ENCODE data around the gene MRPS10.

The MRPS10 gene

GRCh38 chr6:42163981-42164380 is 53.7 kb downstream of the MRPS10 start:
- TF ChIP-seq CTCF (IDR thresholded peaks at IDR 0.05; ENCODE audit: low read depth, low read length) = no peak
- no peak overlapping the region for H3K4me3 ChIP-seq (ENCODE audit: low read depth, low read length)

- TF ChIP-seq CTCF (IDR thresholded peaks at IDR 0.05; ENCODE audit: low read depth, low read length) = no peak
- H3K4me3 ChIP-seq (ENCODE audit: low read depth, low read length) = no peak overlapping the region
Measured at GRCh38 chr6:42162812-42163211, 54.8 kb downstream of the MRPS10 start.

- no peak for TF ChIP-seq CTCF (IDR thresholded peaks at IDR 0.05; ENCODE audit: low read depth, low read length)
- H3K4me3 ChIP-seq (ENCODE audit: low read depth, low read length) = no peak overlapping the region
Measured at GRCh38 chr6:42162384-42162783, 55.3 kb downstream of the MRPS10 start.

GRCh38 chr6:42159431-42160024 is 58.1 kb downstream of the MRPS10 start:
- no peak for TF ChIP-seq CTCF (IDR thresholded peaks at IDR 0.05; ENCODE audit: low read depth, low read length)
- H3K4me3 ChIP-seq (ENCODE audit: low read depth, low read length) = no peak overlapping the region

GRCh38 chr6:42158631-42159030 is 59.0 kb downstream of the MRPS10 start:
- TF ChIP-seq CTCF (IDR thresholded peaks at IDR 0.05; ENCODE audit: low read depth, low read length) = no peak
- H3K4me3 ChIP-seq (ENCODE audit: low read depth, low read length) = no peak overlapping the region

GRCh38 chr6:42158011-42158410 is 59.6 kb downstream of the MRPS10 start:
- no peak overlapping the region for H3K4me3 ChIP-seq (ENCODE audit: low read depth, low read length)
- no peak for TF ChIP-seq CTCF (IDR thresholded peaks at IDR 0.05; ENCODE audit: low read depth, low read length)
